Ovary (tissue), 3 donors: ENCODE results near the gene CTBP2.

Experiments
- CTCF ChIP-seq, 3 donors: fragments of 450-650 bp in 2 of 3; fragments of 200-600 bp in 1 of 3; IDR thresholded peaks; one replicate each; pipeline versions ENCODE4 v1.5.1 to v1.8.0; 2016 to 2022; ENCODE audit warnings: antibody characterized with exemption in 3 of 3, mild to moderate bottlenecking in 1 of 3
- EP300 ChIP-seq: sonication (generic); formaldehyde crosslinking; IDR thresholded peaks from one replicate; pipeline ENCODE4 v1.6.1; 2017; ENCODE audit warnings: antibody characterized with exemption
- POLR2A ChIP-seq: fragments of 450-650 bp; IDR thresholded peaks from one replicate; pipeline ENCODE4 v1.6.1; 2017; ENCODE audit warnings: antibody characterized with exemption, mild to moderate bottlenecking, moderate library complexity
- donor health status: DM: no; HTN: no; CAD: no.

- TF ChIP-seq POLR2A (no peak), CTCF (IDR thresholded peaks at IDR 0.05) (no peak), EP300 (no peak)
Measured at GRCh38 chr10:124978376-124978725, 182.0 kb downstream of the CTBP2 start.
